Kidney epithelial cell (primary cell): ENCODE data around the gene INA. TPM values are rescaled to one million over a fixed set of nuclear protein-coding genes. Genes with fewer than 3 reads are reported as not detected.

Experiments used
- DNase-seq: peaks from one replicate; pipeline ENCODE4 v3.0.0-alpha.2; 2010; ENCODE audit warnings: low read depth
- H3K27me3 ChIP-seq: 2 replicates; pipeline ENCODE4 v1.6.0; 2011; ENCODE audit warnings: low read length; ENCODE audit not compliant: control insufficient read depth, insufficient read depth
- H3K36me3 ChIP-seq: 2 replicates; pipeline ENCODE4 v1.5.1; 2011; ENCODE audit warnings: low read length; ENCODE audit not compliant: control insufficient read depth, insufficient read depth
- H3K4me3 ChIP-seq: 2 replicates; pipeline ENCODE4 v1.5.1; 2011; ENCODE audit warnings: low read depth, mild to moderate bottlenecking, control low read depth, low read length
- total RNA-seq: library from RNA; depleted of rRNA; stranded (reverse); fragments of >200 nt; gene quantifications from 2 replicates; pipeline ENCODE4 v1.2.3, GENCODE V29; 2015
- TF ChIP-seq, protein P1 (sequence below): IDR thresholded peaks from 2 replicates; pipeline ENCODE4 v1.5.1; 2011; ENCODE audit warnings: mild to moderate bottlenecking, moderate library complexity, low read length, control low read depth, inconsistent platforms; ENCODE audit not compliant: insufficient read depth, poor library complexity, severe bottlenecking

The INA gene
- total RNA-seq, 1 donor from 2014 or later, result 8.1 TPM

DNA sequence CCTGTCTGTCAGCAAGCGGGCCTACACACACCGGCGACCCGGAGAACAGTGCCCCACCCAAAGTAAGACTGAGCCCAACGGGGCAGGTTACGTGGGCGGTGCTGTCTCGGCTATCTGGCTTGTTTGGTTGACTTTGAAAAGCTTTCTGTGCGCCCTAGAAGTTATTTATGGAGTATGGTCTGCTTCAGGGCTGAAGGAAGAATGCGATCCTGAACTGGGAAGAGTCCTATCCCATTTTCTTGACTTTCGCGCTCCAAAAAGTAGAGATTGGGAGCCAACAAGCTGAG is 1.5 kb downstream of the INA start:
- Histone ChIP-seq H3K27me3 (peaks cover 28% of the 10 kb centered on the region), H3K4me3 (no peak overlapping the region), H3K36me3 (no peaks in the 10 kb centered on the region)
- TF ChIP-seq, protein P1, sequence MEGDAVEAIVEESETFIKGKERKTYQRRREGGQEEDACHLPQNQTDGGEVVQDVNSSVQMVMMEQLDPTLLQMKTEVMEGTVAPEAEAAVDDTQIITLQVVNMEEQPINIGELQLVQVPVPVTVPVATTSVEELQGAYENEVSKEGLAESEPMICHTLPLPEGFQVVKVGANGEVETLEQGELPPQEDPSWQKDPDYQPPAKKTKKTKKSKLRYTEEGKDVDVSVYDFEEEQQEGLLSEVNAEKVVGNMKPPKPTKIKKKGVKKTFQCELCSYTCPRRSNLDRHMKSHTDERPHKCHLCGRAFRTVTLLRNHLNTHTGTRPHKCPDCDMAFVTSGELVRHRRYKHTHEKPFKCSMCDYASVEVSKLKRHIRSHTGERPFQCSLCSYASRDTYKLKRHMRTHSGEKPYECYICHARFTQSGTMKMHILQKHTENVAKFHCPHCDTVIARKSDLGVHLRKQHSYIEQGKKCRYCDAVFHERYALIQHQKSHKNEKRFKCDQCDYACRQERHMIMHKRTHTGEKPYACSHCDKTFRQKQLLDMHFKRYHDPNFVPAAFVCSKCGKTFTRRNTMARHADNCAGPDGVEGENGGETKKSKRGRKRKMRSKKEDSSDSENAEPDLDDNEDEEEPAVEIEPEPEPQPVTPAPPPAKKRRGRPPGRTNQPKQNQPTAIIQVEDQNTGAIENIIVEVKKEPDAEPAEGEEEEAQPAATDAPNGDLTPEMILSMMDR, result no peak
- no peak for DNase-seq

DNA sequence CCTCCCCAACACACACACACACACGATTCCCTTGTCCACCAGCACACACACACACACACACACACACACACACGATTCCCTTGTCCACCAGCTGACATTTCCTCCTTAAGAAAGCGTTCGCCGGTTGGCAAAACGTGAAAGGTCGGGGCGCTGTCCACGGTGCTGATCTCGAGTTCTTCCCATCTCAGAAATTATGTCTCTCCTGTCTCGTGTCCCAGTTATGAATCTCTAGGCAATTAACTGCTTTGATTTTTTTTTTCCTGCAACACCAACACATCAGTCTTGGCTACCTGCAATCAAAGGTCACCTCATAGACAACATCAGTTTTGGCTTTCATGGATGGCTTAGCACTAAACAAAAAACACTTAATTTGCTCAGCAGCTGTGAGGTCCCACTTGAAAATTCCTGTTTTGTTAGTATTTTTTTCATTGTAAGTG is 1.9 kb downstream of the INA start:
- H3K27me3 ChIP-seq, result peaks cover 28% of the 10 kb centered on the region
- DNase-seq, result no peak
- TF ChIP-seq, protein P1, result no peak
- no peak overlapping the region for H3K4me3 ChIP-seq
- H3K36me3 ChIP-seq, result no peaks in the 10 kb centered on the region

DNA sequence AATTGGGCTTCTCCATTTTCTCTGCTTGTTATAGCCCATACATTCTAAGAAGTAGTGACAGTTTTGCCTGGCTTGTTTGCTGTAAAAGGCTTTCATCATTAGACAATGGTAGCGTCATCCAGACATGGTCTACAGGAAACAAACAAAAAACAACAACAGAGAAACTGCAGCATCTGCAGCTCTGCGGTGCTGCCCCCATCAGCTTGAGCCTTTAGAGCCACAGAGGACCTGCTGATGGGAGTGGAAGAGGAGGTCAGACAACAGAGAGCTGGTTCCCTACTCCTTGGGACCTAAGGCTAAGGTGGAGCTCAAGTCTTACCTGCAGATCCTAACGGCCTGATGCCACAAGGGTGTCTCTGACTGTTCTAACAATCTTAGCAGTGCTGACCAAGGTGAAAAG is 3.1 kb downstream of the INA start:
- no peak overlapping the region for H3K4me3 ChIP-seq
- DNase-seq, result no peak
- TF ChIP-seq, protein P1, result no peak
- peaks cover 28% of the 10 kb centered on the region for H3K27me3 ChIP-seq
- H3K36me3 ChIP-seq, result no peaks in the 10 kb centered on the region

DNA sequence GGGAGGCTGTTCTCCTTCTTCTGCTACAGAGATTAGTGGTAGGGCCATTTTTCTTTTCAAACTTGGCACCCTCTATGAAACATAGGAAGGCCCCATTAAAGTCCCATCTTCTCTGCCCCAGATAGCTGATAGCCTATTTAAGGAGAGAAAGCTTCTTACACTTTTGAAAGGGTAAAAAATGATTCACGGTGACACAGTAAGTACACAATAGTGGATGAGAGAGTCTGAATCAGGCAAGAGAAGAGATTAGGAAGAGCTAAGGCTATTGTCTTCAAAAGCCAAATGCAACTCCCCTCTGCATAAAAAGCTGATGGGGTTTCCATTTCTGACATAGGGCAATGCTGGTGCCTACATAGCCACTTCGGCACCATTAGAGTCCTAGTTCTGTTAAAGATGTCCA is 3.6 kb downstream of the INA start:
- H3K36me3 ChIP-seq, result no peaks in the 10 kb centered on the region
- H3K4me3 ChIP-seq, result no peak overlapping the region
- TF ChIP-seq, protein P1, result no peak
- no peak for DNase-seq
- H3K27me3 ChIP-seq, result peaks cover 28% of the 10 kb centered on the region

DNA sequence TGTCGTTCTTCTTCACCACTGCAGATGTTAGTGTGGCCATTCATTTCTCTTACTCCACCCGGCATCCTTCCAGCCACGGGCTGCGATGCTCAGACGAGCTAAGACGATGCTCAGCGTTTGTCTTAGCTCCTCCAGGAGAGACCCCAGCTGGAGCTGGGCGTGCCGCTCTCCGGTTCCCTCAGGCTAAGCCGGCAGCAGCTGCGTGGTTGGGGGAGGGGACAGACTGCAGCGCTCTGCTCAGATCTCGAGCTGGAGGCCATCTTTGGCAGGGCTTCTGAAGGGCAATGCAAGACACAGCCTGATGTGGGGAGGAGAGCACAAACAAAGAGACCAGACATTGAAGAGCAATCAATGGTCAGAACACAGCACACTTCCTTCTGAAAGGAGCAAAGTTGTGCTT is 4.8 kb downstream of the INA start:
- TF ChIP-seq, protein P1, result no peak
- Histone ChIP-seq H3K27me3 (peaks cover 22% of the 10 kb centered on the region), H3K36me3 (no peaks in the 10 kb centered on the region), H3K4me3 (no peak overlapping the region)
- DNase-seq, result no peak

DNA sequence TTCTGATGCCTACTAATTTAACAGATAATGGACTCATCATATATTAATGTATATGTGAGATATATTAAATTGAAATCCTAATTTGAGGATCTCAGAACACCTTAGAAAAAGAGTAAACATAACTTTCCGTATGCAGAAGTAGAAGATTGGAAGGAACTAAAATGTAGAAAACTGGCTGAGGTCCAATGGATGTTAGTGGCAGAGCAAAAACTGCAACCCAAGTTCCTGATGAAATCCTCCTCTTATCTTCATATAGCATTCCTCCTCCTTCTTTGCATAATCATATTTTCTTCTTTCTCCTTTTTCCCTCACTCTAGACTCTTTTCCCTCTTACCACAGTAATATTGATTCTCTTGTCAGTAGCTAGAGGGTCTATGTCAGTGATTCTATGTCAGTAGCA is 6.0 kb downstream of the INA start:
- Histone ChIP-seq H3K36me3 (no peaks in the 10 kb centered on the region), H3K27me3 (peaks cover 11% of the 10 kb centered on the region), H3K4me3 (no peak overlapping the region)
- TF ChIP-seq, protein P1, result no peak
- DNase-seq, result no peak
